GM19240 (cell line): Measurements from ENCODE around the gene EIF3L.

Experiments
- DNase-seq: peaks from one replicate; pipeline ENCODE4 v3.0.0; 2011; ENCODE audit warnings: low spot score; ENCODE audit not compliant: insufficient read length

EIF3L gene

DNA sequence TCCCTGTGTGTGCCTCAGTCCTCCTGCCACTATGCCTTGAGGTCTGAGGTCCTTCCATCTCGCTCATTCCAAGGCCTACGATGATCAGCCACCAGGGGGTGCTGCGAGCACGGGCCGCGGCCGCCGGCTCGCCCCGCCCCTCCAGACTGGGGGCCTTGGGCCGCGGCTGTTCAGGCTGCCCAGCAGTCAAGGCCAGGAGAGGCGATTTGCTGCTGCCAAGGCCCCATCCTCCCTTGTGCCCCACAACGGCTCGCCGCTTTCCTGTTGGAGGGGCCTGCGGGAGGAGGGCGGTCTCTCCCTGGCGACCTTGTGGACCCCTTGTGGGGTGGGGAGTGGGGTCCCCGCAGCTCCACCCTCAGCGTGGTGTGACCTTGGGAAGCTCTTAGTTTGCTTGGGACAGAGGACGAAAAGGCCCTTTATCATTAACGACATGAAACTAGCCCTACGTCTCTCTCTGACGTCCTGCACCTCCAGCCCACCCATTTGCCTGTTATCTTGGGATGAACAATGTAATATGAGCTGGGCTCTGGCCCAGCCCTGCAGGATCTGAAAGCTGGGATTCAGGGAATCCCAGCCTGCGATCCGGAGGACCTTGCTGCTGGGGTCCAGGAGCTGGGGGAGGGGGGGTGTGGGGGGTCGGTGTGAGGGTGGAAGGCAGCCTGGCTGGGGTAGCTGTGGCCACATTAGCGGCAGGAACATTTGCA, 31.4 kb upstream of the EIF3L start:
- peak; percentile 88 for DNase-seq

DNA sequence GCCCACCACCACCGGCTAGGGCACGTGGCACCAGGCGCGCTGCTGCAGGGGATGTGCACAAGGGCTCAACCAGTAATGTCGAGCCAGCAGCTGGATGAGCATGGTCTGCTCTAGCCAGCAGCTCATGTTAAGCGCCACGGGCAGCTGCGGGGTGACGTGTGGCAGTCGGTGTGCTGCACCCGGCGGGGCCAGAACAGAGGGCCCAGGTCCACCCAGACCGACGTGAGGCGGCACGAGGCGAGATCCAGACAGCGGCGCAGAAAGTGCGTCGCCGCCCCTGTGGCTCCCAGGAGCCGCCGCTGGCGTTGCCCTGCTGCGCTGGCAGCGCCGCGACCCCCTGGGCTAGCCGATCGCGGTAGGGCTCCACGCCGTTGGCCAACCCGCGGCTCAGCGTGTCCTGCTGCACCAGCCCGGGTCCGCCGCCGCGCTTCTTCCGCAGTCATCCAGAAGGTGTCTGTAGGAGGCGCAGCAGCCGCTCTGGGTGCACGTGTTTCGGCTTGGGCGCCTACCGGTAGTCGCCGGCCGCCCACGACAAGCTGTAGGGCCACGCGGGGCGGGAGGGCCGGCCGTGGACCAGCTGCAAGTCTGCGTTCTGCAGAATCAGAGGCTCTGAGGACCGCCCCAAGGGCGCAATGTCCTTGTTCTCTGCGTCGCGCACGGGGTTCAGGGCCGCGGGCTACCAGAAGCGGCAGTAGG, 30.7 kb upstream of the EIF3L start:
- no peak for DNase-seq

DNA sequence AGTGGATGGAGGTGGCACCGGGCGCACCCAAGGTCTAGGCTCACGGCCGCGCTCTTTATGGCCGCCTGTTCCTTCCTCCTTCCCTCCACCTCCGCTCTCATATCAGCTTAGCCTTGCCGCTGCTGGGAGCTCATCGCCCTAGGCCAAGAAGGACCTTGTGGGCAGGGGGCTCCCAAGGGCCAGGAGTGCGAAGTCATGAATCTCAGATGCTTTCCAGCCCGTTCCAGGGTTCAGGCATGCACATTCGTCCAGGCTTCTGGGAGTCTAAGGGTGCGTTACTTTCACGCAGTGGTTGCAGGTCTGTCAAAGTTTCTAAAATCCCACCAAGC, 30.1 kb upstream of the EIF3L start:
- no peak for DNase-seq

DNA sequence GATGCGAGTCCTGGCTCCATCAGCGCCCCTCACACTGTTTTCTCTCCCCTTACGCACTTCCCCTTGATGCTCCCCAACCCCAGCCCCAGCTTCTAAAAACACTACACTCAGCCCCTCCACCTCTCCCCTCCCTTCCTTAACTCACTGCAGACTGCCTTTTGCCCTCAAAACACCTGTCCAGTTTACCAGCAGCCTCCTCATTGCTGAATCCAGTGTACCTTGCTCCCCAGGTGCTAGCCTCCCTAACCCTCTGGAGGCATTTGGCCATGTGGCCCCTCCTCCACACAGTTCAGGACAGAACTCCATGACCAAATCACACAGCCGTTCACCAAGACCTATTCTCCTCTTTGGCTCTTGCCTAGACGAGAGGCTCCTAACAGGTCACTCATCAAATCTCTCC, 28.9 kb upstream of the EIF3L start:
- no peak for DNase-seq

DNA sequence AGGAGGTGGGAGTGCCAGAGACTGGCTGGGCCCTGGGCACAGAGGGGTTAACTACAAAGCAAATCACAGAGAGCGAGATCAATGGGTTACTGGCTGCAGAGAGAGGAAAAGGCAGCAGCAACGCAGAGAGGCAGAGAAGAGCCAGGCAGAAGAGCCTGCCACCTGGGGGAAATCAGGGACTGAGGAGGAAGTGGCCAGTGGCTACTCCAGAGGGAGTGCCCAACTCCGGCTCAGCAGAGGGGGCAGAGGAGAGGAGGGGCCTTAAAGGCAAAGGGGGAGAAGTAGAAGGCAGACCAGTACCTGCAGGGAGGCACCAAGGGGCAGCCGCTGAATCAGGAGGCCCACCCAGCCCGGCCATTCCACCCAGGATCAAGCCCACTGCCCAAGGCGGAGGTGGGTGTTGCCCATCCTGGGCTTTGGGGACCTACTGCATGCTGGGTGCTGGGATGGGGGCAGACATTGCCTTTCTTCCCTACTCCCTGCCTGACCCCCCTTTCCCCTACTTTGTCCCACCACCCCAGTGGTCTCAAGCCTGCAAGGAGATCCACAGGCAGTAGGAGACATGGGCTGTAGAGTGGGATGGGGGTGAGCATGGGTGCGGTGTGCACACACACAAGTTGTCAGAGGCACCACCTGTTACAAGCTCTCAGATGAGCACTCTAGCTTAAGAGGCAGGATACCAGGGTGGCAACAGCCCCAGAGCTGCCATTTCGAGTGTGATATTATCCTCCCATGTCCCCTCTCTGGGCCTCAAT, 27.0 kb upstream of the EIF3L start:
- DNase-seq = no peak

DNA sequence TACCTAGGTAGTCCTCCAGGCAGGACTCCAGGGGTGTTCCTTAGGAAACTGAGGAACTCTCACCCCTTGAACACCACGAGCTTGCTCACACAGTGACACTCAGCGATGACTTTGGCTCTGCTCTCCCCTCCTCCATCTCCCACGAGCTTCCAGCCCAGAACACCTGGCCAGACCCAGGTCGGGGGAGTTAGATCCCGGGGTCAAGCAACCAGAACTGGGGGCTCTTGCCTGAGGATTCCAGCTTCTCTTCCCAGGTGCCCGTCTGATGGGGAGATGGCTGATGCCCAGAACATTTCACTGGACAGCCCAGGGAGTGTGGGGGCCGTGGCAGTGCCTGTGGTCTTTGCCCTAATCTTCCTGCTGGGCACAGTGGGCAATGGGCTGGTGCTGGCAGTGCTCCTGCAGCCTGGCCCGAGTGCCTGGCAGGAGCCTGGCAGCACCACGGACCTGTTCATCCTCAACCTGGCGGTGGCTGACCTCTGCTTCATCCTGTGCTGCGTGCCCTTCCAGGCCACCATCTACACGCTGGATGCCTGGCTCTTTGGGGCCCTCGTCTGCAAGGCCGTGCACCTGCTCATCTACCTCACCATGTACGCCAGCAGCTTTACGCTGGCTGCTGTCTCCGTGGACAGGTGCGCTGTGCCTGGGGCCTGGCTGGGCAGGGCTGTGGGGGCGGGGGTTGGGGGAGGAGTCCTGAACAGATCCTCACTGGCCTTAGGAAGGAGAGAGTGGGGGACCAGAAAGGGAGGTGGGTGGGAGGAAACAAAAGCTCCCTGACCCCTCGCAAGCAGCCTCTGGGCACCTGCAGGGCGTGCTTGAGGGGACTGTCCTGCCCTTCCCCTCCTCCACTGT, 25.9 kb upstream of the EIF3L start, which contains the start of gene GALR3:
Gene GALR3 (plus strand): TSS at position 249 of the 852 bp plus-strand sequence. CDS start 25 bp downstream, at position 274.
- no peak for DNase-seq

DNA sequence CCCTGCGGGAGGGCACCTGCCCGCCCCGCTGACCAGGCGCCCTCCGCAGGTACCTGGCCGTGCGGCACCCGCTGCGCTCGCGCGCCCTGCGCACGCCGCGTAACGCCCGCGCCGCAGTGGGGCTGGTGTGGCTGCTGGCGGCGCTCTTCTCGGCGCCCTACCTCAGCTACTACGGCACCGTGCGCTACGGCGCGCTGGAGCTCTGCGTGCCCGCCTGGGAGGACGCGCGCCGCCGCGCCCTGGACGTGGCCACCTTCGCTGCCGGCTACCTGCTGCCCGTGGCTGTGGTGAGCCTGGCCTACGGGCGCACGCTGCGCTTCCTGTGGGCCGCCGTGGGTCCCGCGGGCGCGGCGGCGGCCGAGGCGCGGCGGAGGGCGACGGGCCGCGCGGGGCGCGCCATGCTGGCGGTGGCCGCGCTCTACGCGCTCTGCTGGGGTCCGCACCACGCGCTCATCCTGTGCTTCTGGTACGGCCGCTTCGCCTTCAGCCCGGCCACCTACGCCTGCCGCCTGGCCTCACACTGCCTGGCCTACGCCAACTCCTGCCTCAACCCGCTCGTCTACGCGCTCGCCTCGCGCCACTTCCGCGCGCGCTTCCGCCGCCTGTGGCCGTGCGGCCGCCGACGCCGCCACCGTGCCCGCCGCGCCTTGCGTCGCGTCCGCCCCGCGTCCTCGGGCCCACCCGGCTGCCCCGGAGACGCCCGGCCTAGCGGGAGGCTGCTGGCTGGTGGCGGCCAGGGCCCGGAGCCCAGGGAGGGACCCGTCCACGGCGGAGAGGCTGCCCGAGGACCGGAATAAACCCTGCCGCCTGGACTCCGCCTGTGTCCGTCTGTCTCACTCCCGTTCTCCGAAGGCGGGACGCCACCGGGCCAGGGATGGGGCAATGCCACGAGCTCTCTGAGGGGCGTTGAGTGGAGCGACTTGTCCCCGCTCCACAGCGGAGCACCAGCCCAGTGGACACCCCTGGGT, 24.3 kb upstream of the EIF3L start:
- DNase-seq = no peak

DNA sequence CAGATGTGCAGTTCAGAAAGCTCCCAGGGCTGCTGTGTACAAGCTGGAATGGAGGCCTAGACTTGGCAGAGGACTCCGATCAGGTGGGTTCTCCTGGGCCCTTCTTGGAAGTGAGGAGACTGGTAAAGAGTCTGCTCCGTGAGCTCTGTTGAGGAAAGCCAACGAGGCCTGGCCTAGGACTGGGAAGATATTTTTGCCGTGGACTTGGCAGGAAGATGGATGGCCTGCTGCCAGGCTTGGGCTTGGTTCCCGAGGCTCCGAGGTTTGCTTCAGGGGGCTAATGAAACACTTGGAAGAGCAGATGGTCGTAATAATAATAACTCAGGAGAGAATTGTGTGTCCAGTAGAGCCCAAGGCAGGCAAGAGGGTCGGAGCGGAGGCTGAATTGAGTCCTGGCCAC, 22.2 kb upstream of the EIF3L start:
- DNase-seq = no peak

DNA sequence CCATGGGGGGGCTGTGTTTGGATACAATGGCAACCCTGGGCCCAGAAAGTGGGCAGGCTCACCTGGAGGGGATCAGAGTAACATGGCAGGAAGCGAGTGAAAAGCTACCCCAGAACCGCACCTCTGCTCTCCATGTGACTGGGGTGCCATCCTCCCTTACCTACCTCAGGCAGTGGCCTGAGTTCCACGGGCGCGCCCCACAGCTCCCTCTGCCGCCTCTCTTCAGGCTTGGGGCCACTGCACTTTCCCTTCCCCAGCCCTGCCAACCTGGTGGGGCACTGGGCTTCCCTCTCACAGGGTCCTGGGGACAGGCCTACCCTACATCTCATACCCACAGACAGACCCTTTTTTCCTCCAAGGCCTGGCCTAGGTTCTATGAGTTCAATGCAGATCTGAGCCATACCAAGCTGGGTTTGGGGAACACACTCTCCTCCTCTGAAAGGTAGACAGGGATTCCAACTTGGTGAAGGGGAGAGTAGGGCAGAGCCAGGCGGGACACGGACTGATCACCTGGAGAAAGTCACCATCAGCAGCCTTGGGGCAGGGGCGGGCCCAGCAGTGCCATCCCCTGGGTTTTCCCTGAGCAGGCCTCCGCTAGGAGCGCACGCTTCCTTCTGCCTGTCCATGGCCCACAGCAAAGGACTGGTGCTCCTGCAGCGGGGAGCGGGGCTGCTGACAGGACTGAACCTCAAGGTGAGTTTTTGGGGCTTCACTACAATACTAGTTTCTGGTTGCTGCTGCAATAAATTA, 19.0 kb upstream of the EIF3L start:
- no peak for DNase-seq

DNA sequence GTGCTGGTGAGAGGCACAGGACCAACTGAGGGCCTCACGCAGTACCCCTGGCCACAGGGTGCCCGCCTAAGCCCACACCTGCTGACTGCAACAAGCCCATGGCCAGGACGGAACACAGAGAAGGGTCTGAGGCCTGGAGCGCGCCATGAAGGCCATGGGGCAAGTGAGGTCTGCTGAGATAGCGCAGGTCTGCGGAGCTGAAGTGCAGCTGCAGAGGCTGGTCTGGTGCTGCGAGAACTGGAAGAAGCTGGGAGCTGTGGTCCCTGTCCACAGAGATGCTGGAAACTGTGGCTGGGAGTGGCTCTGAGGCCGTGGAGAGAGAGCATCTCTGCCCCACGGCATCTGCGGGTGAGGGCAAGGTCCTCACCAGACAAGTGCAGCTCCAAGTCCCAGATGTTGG, 17.7 kb upstream of the EIF3L start:
- DNase-seq = no peak

DNA sequence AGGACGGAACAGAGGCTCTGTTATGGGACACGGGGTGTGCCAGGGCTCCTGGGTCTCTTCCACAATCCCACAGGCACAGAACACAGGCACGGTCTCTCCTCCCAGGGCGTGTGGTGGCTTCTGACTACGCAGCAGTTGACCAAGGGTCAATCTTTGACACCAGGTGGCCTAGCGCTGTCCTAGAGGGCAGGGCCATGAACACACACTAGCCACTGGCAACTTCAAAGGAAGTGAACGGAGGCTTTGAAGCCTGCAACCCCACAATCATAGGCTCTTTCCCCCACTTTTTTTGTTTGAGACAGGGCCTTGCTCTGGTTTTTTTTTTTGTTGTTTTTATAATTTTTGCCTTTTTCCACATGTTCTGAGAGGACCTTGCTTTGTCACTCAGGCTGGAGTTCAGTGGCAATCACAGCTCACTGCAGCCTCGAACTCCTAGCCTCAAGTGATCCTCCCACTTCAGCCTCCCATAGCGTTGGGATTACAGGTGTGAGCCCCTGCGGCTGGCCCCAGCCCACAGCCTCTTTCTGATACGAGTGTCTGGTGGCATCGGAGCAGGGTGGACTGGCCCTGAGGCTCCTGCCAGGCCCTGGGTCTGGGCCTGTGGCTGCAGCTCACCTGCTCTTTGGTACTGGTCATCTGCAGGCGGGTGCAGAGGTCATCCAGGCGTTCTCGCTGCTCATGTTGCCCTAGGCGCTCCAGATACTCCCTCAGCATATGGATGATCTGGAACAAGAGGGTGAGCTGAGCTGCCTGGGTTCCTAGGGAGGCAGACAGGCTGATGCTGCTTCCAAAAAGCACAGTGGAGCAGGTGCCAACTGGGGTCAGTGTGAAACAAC, 17.0 kb upstream of the EIF3L start:
- DNase-seq = no peak

DNA sequence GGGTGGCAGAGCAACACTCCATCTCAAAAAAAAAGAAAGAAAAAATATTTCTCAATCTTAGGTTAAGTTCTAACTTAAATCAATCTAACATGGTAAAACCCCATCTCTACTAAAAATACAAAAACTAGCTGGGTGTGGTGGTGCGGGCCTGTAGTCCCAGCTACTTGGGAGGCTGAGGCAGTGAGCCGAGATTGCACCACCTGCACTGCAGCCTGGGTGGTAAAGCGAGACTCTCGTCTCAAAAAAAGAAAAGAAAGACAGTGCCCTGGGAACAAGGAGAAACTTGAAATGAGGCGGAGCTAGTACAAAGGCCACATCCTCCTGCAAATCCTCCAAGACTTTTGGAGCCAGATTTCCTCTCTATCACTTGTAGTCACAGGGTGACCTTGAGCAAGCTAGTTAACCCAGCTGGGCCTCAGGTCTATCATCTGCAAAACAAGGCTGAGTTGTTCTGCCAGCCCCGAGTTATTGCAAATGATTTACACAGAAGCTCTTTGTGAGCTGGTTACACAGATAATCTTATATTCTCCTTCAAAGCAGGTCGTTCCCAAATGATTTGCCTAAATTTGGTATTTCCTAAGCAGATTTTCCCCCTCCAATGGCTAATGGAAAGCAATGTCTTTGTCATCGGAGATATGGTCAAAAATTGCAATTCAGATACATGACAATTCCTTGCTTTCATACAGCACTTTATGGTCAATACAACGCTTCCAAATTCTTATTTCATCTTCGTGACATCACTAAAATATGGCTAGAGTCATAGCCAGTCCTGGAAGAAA, 7.0 kb upstream of the EIF3L start:
- DNase-seq = no peak

DNA sequence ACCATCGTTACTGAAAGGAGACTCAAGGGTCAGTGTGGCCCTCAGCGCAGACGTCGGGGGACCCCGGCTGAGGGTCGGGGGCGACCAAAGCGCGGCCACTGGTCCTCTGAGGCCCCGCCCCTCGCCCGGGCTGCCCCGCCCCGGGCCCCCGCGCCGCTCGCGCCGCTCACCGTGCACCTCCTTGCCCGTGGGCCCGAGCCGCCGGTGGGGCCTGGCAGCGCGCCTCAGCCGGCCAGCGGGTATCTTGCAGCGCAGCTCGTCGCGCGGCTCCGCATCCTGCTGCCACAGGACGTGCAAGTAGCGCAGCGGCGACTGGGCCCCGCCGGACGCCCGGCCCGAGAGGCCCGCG, 5.5 kb upstream of the EIF3L start:
- DNase-seq = no peak

DNA sequence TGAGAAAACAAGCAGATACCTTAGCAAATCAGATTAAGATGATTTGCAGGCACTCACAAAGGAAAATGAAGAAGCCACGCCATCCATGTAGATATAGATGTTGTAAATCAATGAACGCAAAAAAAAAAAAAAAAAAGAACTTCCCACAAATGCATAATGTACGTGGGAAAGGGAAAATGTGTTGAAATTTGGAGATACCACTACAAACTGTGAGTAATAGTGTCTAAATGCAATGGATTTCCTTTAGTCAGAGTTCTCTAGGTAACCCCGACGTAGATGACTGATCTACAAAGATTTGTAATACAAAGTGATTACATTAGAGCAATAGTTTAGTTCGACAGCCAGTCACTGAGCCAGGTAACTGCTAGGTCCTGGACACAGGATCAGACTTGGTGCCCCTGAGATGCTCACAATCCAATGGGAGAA, 4.3 kb upstream of the EIF3L start:
- no peak for DNase-seq

DNA sequence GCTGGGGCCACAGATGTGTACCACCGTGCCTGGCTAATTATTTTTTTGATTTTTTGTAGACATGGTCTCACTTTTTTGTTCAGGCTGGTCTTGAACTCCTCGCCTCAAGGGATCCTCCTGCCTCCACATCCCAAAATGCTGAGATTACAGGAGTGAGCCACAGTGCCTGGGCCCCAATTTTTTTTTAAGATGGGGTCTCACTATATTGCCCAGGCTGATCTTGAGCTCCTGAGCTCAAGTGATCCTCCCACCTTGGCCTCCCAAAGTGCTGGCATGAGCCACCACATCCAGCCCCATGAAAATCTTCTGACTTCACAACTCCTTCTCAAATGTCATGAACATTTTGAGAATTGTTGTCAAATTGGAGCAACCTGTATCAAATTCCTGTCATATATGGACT, 2.8 kb upstream of the EIF3L start:
- DNase-seq = no peak

DNA sequence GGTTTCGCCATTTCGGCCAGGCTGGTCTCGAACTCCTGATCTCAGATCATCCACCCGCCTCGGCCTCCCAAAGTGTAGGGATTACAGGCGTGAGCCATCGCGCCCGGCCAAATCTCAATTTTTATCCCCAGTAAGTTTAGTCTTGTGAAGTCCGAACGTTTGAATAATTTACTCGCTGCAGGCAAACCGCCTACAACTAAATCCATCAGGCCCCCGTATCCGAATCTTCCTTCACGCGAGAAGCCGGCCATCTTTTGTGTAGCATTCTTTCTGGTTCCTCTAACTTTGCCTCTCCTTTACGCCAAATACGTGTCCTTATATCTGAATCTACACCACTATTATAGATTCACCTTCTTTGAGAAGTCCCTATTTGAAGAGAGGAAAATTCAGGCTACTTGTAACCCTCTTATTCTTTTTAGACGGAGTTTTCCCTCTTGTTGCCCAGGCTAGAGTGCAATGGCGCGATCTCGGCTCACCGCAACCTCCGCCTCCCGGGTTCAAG, 581 bp upstream of the EIF3L start:
- no peak for DNase-seq

DNA sequence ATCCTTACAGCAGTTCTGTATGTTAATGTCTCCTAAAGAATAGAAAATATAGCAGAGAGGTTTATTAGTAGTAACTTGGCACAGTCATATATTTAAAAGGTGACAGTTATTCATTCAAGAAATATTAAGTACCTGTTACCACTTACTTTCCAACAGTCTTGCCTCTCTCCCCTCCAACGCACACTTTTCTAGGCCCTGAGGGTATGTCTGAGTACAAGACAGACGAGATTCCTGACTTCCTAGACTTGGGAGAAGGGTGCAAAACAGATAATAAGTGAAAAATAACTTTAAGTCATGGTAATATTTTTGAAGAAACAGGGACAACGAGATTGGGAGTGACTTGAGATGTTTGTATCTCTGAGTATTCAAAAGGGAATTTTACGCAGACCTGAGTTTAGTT, 1.6 kb downstream of the EIF3L start:
- no peak for DNase-seq

DNA sequence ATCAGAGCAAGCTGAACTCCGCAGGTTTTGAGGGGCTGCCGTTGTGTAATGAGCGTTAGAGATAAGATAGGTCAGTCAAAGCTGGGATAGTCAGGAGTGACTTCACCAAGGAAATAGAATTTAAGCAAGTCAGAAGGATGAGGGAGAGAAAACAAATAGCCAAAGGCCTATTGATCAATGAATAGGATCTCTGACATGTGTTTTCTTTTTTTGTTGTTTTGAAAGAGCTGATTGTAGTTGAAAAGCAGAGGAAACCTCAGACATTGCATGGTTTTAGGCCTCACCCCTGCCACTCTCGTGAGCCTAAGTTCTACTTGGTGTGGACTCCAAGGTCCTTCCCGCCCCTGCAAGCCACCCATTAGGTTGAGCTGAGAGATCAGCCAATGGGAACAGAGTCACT, 3.2 kb downstream of the EIF3L start:
- DNase-seq = no peak
